Endothelial cell of umbilical vein (primary cell): ENCODE data around the gene CCR5AS.

ENCODE experiments used
- EZH2 ChIP-seq: IDR thresholded peaks from 2 replicates; pipeline ENCODE4 v1.6.1; 2012; ENCODE audit warnings: borderline replicate concordance, low read depth, mild to moderate bottlenecking, moderate library complexity, low read length, inconsistent platforms; ENCODE audit not compliant: severe bottlenecking
- GATA2 ChIP-seq: IDR thresholded peaks from 2 replicates; pipeline ENCODE4 v1.7.0; 2011; ENCODE audit warnings: low read depth, mild to moderate bottlenecking, moderate library complexity, mixed read lengths, low read length; ENCODE audit not compliant: insufficient read length, insufficient read depth
- JUN ChIP-seq: IDR thresholded peaks from 2 replicates; pipeline ENCODE4 v1.6.1; 2011; ENCODE audit warnings: borderline replicate concordance, low read depth; ENCODE audit not compliant: insufficient read length, insufficient read depth
- MYC ChIP-seq: IDR thresholded peaks from one replicate; pipeline ENCODE4 v1.6.1; 2011; ENCODE audit warnings: mild to moderate bottlenecking, low read depth, low read length
- POLR2A ChIP-seq: IDR thresholded peaks from 2 replicates; pipeline ENCODE4 v1.6.1; 2012; ENCODE audit warnings: low read depth, mild to moderate bottlenecking, control low read depth, low read length
- POLR2AphosphoS5 ChIP-seq: IDR thresholded peaks from 2 replicates; pipeline ENCODE4 v1.6.1; 2012; ENCODE audit warnings: low read depth, mild to moderate bottlenecking, control low read depth, low read length, moderate library complexity; ENCODE audit not compliant: insufficient read depth
- TF ChIP-seq, protein P1 (sequence below), 2 donors: IDR thresholded peaks; 1 replicate in 1 of 2; 2 replicates in 1 of 2; pipeline ENCODE4 v1.5.1; 2011; ENCODE audit warnings: low read length in 2 of 2, mild to moderate bottlenecking in 2 of 2, moderate library complexity in 2 of 2, control low read depth in 1 of 2, inconsistent platforms in 1 of 2, low read depth in 1 of 2; ENCODE audit not compliant: insufficient read depth in 1 of 2; ENCODE audit errors: extremely low read depth in 1 of 2
- TF ChIP-seq, protein P2 (sequence below): IDR thresholded peaks from 2 replicates; pipeline ENCODE4 v1.6.1; 2011; ENCODE audit not compliant: insufficient read depth, insufficient read length

DNA sequence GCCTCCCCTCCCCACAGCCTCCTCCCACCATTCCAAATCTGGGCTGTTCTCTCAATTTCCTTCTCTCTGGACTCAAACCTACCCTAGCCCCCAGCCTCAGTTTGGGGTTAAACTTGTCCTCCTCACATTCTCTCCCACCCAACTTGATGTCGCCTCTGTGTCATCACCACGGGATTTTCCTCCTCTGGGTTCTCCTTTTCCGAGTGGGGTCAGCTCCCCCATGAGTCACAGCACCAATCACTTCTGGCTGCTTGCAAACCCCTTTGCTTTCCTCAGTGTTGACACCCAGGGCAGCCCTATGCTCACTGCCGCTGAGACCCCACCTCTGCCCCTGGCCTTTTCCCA is 451 bp downstream of the CCR5AS start:
- TF ChIP-seq POLR2A = no peak
- TF ChIP-seq, protein P1, sequence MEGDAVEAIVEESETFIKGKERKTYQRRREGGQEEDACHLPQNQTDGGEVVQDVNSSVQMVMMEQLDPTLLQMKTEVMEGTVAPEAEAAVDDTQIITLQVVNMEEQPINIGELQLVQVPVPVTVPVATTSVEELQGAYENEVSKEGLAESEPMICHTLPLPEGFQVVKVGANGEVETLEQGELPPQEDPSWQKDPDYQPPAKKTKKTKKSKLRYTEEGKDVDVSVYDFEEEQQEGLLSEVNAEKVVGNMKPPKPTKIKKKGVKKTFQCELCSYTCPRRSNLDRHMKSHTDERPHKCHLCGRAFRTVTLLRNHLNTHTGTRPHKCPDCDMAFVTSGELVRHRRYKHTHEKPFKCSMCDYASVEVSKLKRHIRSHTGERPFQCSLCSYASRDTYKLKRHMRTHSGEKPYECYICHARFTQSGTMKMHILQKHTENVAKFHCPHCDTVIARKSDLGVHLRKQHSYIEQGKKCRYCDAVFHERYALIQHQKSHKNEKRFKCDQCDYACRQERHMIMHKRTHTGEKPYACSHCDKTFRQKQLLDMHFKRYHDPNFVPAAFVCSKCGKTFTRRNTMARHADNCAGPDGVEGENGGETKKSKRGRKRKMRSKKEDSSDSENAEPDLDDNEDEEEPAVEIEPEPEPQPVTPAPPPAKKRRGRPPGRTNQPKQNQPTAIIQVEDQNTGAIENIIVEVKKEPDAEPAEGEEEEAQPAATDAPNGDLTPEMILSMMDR (IDR thresholded peaks at IDR 0.05; ENCODE audit: extremely low read depth in 1 of 2, insufficient read depth in 1 of 2, low read depth in 1 of 2, low read length in 2 of 2) = no peak
- TF ChIP-seq POLR2AphosphoS5 = no peak
- no peak for TF ChIP-seq JUN
- no peak for TF ChIP-seq MYC
- no peak for TF ChIP-seq GATA2
- TF ChIP-seq, protein P2, sequence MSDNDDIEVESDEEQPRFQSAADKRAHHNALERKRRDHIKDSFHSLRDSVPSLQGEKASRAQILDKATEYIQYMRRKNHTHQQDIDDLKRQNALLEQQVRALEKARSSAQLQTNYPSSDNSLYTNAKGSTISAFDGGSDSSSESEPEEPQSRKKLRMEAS = no peak
- TF ChIP-seq EZH2 = no peak
